ENCODE data around the gene H2BK1. TPM values are rescaled to one million over a fixed set of nuclear protein-coding genes. Genes with fewer than 3 reads are reported as not detected.
A peak's percentile ranks its signal among the peaks of the same experiment; 100 is the strongest.

Gene H2BK1
- total RNA-seq, 2 donors from 2014 or later, result not detected

DNA sequence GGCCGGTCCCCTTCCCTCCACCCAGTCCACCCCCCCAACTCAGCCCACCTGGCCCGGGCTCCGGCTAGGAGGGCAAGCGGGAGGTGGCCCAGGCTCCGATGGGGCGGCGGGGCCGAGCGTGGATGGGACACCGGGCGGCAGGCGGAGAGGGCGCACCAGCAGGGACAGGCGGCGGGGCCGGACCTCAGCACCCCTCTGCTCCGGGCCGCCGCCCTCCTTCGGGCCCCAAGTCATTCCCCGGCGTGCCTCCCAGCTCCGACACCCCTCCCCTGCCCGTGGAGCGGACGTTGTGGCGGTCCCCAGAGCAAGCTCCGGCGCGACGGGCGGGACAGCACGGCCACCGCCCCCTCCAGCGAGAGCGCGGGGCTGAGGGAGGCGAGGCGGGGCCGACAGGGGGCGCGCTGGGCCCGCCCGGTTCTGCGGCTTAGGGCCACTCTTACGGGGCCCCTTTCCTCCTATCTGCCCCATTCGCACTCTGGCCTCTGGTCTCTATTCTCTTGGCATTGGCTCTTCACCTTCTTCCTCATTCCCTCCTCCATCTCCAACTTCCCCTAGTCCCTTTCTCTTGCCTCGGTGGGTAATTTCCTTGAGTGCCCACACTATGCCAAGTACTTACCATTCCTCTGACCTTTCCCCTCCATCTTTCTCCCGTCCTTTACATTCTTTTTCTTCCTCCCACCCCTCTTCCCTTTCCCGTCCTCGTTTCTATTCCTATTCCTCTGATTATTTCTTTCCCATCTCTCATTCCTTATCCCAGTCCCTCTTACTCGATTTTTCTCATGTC is 42.1 kb downstream of the H2BK1 start:
- Histone ChIP-seq H3K27ac (ENCODE audit: low read depth, low read length) (no peak overlapping the region), H3K4me1 (ENCODE audit: control insufficient read depth, insufficient read depth, low read length) (no peaks in the 10 kb centered on the region), H3K9me3 (ENCODE audit: control insufficient read depth, low read length) (peaks cover 4% of the 10 kb centered on the region), H3K4me3 (ENCODE audit: low read length) (peak overlapping the region; percentile 43), H3K36me3 (ENCODE audit: control insufficient read depth, insufficient read depth, low read length) (no peaks in the 10 kb centered on the region), H3K9ac (ENCODE audit: extremely low read depth, low read length, poor library complexity, severe bottlenecking) (no peak overlapping the region), H3K27me3 (ENCODE audit: control insufficient read depth, insufficient read depth, low read length, poor library complexity, severe bottlenecking) (peaks cover 86% of the 10 kb centered on the region)
- no peak overlapping the region for H3K27ac Mint-ChIP-seq
- peak; percentile 92 for DNase-seq
- TF ChIP-seq CTCF (conservative IDR thresholded peaks at IDR 0.05), result peak; percentile 96
- H3K9me3 Mint-ChIP-seq, result peaks cover 5% of the 10 kb centered on the region
- peaks cover 9% of the 10 kb centered on the region for H3K4me1 Mint-ChIP-seq
- H3K36me3 Mint-ChIP-seq (ENCODE audit: low read depth), result no peaks in the 10 kb centered on the region
- H3K4me3 Mint-ChIP-seq, result peak overlapping the region; percentile 32
- 3 to 4% methylated on average over 18 to 52 of the region's 52 CpGs for WGBS, 2 experiments (ENCODE audit: insufficient coverage in 1 of 2, insufficient read length in 1 of 2)
- H3K27me3 Mint-ChIP-seq (ENCODE audit: insufficient read depth), result peaks cover 52% of the 10 kb centered on the region

DNA sequence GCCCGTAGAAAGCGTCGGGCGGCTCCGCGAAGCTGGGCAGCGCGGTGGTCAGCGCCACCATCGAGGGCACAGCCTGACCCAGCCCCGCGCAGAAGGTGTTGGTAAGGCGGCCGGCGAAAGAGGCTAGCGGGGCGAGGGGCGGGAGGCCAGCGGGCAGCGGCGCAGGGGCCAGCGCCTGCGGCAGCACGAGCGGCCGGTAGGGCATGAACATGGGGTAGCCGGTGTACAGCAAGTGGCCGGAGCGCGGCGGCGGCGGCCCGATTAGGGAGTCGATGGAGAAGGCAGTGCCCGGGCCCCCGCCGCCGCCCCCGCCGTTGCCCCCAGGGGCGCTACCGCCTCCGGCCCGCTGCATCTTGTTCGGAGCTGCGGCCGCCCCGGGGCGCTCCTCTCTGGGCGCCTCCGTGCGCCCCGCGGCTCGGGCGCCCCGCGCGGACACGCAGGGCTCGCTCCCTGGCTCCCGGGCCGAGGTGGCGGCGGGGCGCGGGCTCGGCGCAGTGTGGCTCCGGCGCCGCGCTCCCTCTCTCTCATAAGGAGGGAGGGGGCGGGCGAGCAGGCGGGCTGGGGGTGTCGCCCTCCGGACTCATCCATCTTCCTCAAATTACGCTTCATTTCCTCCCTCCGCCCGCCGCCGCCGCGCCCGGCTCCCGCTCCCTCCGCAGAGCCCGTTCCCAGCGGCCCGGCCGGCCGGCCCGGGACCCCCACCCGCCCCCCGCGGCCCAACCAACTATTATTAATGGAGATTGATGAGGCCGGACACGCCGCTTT is 42.9 kb downstream of the H2BK1 start, which contains the start of gene GBX1:
GBX1 (minus strand) TSS at position 498 of the 765 bp plus-strand sequence; CDS start at position 352, 146 bp downstream.
- Mint-ChIP-seq H3K27me3 (ENCODE audit: insufficient read depth) (peaks cover 44% of the 10 kb centered on the region), H3K36me3 (ENCODE audit: low read depth) (no peaks in the 10 kb centered on the region), H3K9me3 (no peaks in the 10 kb centered on the region), H3K4me3 (peak within 1 kb of the TSS; percentile 42), H3K27ac (no peak within 1 kb of the TSS), H3K4me1 (peaks cover 9% of the 10 kb centered on the region)
- no peaks in the 10 kb centered on the region for H3K36me3 ChIP-seq (ENCODE audit: control insufficient read depth, insufficient read depth, low read length)
- H3K9ac ChIP-seq (ENCODE audit: extremely low read depth, low read length, poor library complexity, severe bottlenecking), result no peak within 1 kb of the TSS
- H3K27ac ChIP-seq (ENCODE audit: low read depth, low read length), result no peak within 1 kb of the TSS
- no peaks in the 10 kb centered on the region for H3K4me1 ChIP-seq (ENCODE audit: control insufficient read depth, insufficient read depth, low read length)
- peak; percentile 56 for TF ChIP-seq CTCF (conservative IDR thresholded peaks at IDR 0.05)
- peak; percentile 74 for DNase-seq
- H3K9me3 ChIP-seq (ENCODE audit: control insufficient read depth, low read length), result no peaks in the 10 kb centered on the region
- peak within 1 kb of the TSS; percentile 43 for H3K4me3 ChIP-seq (ENCODE audit: low read length)
- WGBS, 2 experiments (ENCODE audit: insufficient coverage in 1 of 2, insufficient read length in 1 of 2), result 0% methylated on average over 101 of the region's 101 CpGs; no CpG with 5 or more reads in 1 of the 2 experiments
- H3K27me3 ChIP-seq (ENCODE audit: control insufficient read depth, insufficient read depth, low read length, poor library complexity, severe bottlenecking), result peaks cover 85% of the 10 kb centered on the region

DNA sequence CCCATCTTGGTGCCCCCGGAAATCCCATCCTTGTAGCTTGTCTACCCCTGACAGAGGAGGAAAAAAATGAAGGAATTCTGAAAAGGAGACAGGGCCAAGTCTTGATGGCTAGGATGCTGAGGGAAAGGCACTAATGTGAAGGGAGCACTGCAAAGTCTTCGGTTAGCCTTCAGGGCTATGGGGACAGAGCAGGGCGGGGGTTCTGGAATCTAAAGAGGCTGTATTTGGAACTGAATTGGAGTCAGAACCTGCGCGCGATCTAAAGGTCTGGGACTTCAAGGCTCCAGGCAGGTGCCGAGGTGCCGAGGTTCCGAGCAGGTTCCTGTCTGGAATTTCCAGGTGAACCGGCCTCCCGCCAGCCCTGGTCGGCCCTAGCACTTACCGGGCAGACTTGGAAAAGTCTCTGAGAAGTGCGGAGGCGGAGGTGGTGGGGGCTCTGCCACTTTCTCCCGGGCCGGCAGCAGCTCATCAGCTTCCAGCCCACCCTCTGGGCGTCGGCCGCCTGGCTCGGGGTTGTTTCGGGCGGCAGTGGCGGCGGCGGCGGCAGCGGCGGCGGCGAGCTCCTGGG is 43.6 kb downstream of the H2BK1 start:
- Histone ChIP-seq H3K36me3 (ENCODE audit: control insufficient read depth, insufficient read depth, low read length) (no peaks in the 10 kb centered on the region), H3K9ac (ENCODE audit: extremely low read depth, low read length, poor library complexity, severe bottlenecking) (no peak overlapping the region), H3K4me1 (ENCODE audit: control insufficient read depth, insufficient read depth, low read length) (no peaks in the 10 kb centered on the region), H3K27me3 (ENCODE audit: control insufficient read depth, insufficient read depth, low read length, poor library complexity, severe bottlenecking) (peaks cover 88% of the 10 kb centered on the region), H3K9me3 (ENCODE audit: control insufficient read depth, low read length) (no peaks in the 10 kb centered on the region), H3K27ac (ENCODE audit: low read depth, low read length) (no peak overlapping the region), H3K4me3 (ENCODE audit: low read length) (peak overlapping the region; percentile 34)
- Mint-ChIP-seq H3K27ac (no peak overlapping the region), H3K27me3 (ENCODE audit: insufficient read depth) (peaks cover 37% of the 10 kb centered on the region), H3K36me3 (ENCODE audit: low read depth) (no peaks in the 10 kb centered on the region), H3K4me3 (peak overlapping the region; percentile 42), H3K4me1 (peaks cover 9% of the 10 kb centered on the region), H3K9me3 (no peaks in the 10 kb centered on the region)
- no peak for TF ChIP-seq CTCF (conservative IDR thresholded peaks at IDR 0.05)
- peak; percentile 77 for DNase-seq
- WGBS, 2 experiments (ENCODE audit: insufficient coverage in 1 of 2, insufficient read length in 1 of 2), result 7 to 19% methylated on average over 10 to 31 of the region's 31 CpGs

Measured in endodermal cell (in vitro differentiated cells).